ENCODE measurements around the gene OLFML2A. TPM values are rescaled to one million over a fixed set of nuclear protein-coding genes. Genes with fewer than 3 reads are reported as not detected.

The OLFML2A gene
- total RNA-seq, 1 experiment from 2014 or later = 6.7 TPM

DNA sequence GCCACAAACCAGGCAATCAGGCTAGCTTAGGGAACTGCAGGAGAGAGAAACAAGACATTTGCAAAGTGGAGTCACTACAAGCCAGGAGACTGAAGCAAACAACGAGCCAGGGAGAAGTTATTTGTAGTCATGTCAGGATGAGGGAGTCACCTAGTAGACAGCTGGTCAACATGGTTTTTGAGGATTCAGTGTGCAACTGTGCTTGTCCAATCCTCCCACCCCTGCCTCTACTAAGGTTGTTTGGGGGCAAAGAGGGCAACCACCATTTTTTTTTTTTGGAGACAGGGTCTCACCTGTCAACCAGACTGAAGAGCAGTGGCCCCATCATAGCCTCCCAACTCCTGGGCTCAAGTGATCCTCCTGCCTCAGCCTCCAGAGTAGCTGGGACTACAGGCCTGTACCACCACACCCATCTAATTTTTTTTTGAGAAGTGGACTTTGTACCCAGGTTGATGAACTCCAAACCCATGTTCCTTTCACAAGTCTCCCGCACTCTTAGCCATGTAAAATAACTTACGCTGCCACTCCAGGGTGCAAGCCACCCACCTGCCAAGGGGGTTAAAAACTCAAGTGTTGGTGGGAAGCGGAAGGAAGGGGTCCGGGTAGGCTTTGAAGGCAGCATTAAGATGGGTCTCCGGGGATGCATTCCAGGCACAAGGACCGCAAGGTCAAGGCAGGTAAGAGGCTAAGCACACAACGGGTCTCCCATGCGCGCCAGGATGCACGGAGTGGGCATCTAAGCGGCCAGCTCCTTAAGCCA is 83.8 kb downstream of the OLFML2A start:
- TF ChIP-seq, protein P1, sequence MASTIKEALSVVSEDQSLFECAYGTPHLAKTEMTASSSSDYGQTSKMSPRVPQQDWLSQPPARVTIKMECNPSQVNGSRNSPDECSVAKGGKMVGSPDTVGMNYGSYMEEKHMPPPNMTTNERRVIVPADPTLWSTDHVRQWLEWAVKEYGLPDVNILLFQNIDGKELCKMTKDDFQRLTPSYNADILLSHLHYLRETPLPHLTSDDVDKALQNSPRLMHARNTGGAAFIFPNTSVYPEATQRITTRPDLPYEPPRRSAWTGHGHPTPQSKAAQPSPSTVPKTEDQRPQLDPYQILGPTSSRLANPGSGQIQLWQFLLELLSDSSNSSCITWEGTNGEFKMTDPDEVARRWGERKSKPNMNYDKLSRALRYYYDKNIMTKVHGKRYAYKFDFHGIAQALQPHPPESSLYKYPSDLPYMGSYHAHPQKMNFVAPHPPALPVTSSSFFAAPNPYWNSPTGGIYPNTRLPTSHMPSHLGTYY (CRISPR knock-in tag; IDR thresholded peaks at IDR 0.05) = no peak
- TF ChIP-seq, protein P2, sequence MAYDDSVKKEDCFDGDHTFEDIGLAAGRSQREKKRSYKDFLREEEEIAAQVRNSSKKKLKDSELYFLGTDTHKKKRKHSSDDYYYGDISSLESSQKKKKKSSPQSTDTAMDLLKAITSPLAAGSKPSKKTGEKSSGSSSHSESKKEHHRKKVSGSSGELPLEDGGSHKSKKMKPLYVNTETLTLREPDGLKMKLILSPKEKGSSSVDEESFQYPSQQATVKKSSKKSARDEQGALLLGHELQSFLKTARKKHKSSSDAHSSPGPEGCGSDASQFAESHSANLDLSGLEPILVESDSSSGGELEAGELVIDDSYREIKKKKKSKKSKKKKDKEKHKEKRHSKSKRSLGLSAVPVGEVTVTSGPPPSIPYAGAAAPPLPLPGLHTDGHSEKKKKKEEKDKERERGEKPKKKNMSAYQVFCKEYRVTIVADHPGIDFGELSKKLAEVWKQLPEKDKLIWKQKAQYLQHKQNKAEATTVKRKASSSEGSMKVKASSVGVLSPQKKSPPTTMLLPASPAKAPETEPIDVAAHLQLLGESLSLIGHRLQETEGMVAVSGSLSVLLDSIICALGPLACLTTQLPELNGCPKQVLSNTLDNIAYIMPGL (CRISPR knock-in tag; IDR thresholded peaks at IDR 0.05) = no peak
- TF ChIP-seq TCF7 (CRISPR knock-in tag; IDR thresholded peaks at IDR 0.05; ENCODE audit: low read depth) (no peak), ETV6 (CRISPR knock-in tag; IDR thresholded peaks at IDR 0.05) (no peak), CBFB (CRISPR knock-in tag; IDR thresholded peaks at IDR 0.05; ENCODE audit: low read depth) (0 out of 2 replicates have a peak, but pooled peaks have one; percentile 5), JUN (CRISPR knock-in tag; IDR thresholded peaks at IDR 0.05) (no peak), PREB (CRISPR knock-in tag; IDR thresholded peaks at IDR 0.05; ENCODE audit: borderline replicate concordance) (no peak), ZBTB21 (CRISPR knock-in tag; IDR thresholded peaks at IDR 0.05; ENCODE audit: borderline replicate concordance) (peak; percentile 33; the same call in 1 of the 2 replicates), ZNF263 (CRISPR knock-in tag; IDR thresholded peaks at IDR 0.05; ENCODE audit: low read depth) (no peak; the same call in 1 of the 2 replicates), GRHL2 (CRISPR knock-in tag; IDR thresholded peaks at IDR 0.05; ENCODE audit: insufficient replicate concordance, severe bottlenecking) (no peak), ZNF138 (CRISPR knock-in tag; conservative IDR thresholded peaks at IDR 0.05) (no peak), SP1 (CRISPR knock-in tag; conservative IDR thresholded peaks at IDR 0.05) (no peak), CREM (CRISPR knock-in tag; IDR thresholded peaks at IDR 0.05) (no peak), ZNF232 (CRISPR knock-in tag; IDR thresholded peaks at IDR 0.05) (no peak)
- TF ChIP-seq, protein P3, sequence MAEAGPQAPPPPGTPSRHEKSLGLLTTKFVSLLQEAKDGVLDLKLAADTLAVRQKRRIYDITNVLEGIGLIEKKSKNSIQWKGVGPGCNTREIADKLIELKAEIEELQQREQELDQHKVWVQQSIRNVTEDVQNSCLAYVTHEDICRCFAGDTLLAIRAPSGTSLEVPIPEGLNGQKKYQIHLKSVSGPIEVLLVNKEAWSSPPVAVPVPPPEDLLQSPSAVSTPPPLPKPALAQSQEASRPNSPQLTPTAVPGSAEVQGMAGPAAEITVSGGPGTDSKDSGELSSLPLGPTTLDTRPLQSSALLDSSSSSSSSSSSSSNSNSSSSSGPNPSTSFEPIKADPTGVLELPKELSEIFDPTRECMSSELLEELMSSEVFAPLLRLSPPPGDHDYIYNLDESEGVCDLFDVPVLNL (CRISPR knock-in tag; IDR thresholded peaks at IDR 0.05; ENCODE audit: borderline replicate concordance, low read depth) = no peak
- peaks cover 14% of the 10 kb centered on the region for H3K4me1 Mint-ChIP-seq
- H3K27ac Mint-ChIP-seq = peak overlapping the region; percentile 98
- H3K4me3 Mint-ChIP-seq = peak overlapping the region; percentile 91
- H3K9me3 Mint-ChIP-seq = no peaks in the 10 kb centered on the region
- ChIA-PET POLR2A (interaction anchor here (0.6 to 1.8 kb wide), 5 partner anchors 8 to 89 kb away, joined by 3 to 9 read pairs (median 3); partner anchors contain the start of genes NR6A1 and WDR38), CTCF (interaction anchor here (0.9 to 3.8 kb wide), 7 partner anchors 8 to 371 kb away, joined by 3 to 30 read pairs (median 17); partner anchors contain the start of genes NR6A1, OLFML2A and WDR38)
- ATAC-seq (no peak), DNase-seq (ENCODE audit: low spot score) (no peak)
- no peaks in the 10 kb centered on the region for H3K27me3 Mint-ChIP-seq (ENCODE audit: low read depth)
- H3K36me3 Mint-ChIP-seq = peaks cover 44% of the 10 kb centered on the region

DNA sequence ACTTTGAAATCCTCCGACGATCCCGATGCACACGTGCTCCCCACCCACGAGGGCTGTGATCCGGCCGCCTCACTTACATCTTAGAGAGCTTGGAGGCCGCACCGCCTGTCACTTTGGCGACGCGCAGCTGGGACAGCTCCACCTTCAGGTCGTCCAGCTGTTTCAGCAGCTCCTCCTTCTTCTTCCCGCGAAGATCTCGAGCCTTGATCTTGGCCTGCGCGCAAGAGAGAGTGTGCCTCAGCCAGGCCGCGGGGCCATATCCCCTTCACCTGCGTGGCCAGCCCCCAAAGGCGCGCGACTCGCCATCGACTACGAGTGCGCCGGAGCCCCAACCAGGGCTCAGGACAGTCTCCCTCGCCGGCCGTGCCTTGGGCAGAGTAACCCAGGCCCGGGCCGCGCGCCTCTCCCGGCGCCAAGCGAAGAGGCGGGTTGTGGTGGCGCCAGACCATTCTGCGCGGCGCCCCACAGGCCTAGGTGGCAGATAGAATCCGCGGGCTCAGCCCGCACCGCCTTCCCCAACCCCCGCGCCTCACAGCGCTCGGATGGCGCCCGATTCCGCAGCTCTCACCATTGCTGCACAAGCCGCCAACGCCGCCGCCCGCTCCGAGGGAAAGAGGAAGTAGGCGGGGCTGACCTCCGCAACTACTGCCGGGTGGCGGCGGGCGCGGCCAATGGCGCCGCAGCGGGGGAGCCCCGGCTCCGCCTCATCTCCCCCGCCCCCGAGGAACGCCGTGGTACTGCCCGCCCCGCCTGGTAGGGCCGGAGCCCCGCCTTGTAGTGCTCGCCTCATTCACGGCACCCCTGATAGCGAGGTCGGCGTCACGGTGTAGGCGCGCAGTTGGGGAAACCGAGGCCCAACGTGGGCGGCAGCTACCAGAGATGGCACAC is 84.7 kb downstream of the OLFML2A start, which contains the start of the genes ARPC5L and RPL35:
ARPC5L (plus strand) TSS at position 789 of the 888 bp plus-strand sequence. CDS start 7,161 bp downstream, outside the sequence.
RPL35 (minus strand) TSS at position 616 of the 888 bp plus-strand sequence; CDS start at position 571, 45 bp downstream.
- Mint-ChIP-seq H3K4me1 (peaks cover 14% of the 10 kb centered on the region), H3K9me3 (no peaks in the 10 kb centered on the region), H3K36me3 (peaks cover 44% of the 10 kb centered on the region), H3K27me3 (ENCODE audit: low read depth) (no peaks in the 10 kb centered on the region), H3K4me3 (peak within 1 kb of the TSS; percentile 91), H3K27ac (peak within 1 kb of the TSS; percentile 96)
- ChIA-PET POLR2A (interaction anchor here (0.5 to 1.8 kb wide), 10 partner anchors 9 to 380 kb away, joined by 3 to 9 read pairs (median 4); partner anchors contain the start of genes HSPA5, NR6A1 and WDR38), CTCF (interaction anchor here (0.7 to 3.8 kb wide), 17 partner anchors 9 to 370 kb away, joined by 3 to 30 read pairs (median 4); partner anchors contain the start of genes NR6A1, OLFML2A, SCAI and WDR38)
- peak; percentile 95 for DNase-seq (ENCODE audit: low spot score)
- ATAC-seq = peak; percentile 89
- TF ChIP-seq GTF2I (CRISPR knock-in tag; conservative IDR thresholded peaks at IDR 0.05) (0 out of 2 replicates have a peak, but pooled peaks have one; percentile 15), RELA (CRISPR knock-in tag; IDR thresholded peaks at IDR 0.05; ENCODE audit: borderline replicate concordance) (peak; percentile 60; the same call in 1 of the 2 replicates), GABPB1 (CRISPR knock-in tag; IDR thresholded peaks at IDR 0.05) (peak; percentile 84), JUN (CRISPR knock-in tag; IDR thresholded peaks at IDR 0.05) (peak; percentile 92), TEAD1 (CRISPR knock-in tag; IDR thresholded peaks at IDR 0.05) (peak; percentile 66; the same call in 1 of the 2 replicates), ZNF416 (CRISPR knock-in tag; IDR thresholded peaks at IDR 0.05) (peak; percentile 78; the same call in 1 of the 2 replicates), RORB (CRISPR knock-in tag; IDR thresholded peaks at IDR 0.05) (no peak), CBFB (CRISPR knock-in tag; IDR thresholded peaks at IDR 0.05; ENCODE audit: low read depth) (0 out of 2 replicates have a peak, but pooled peaks have one; percentile 41), ARID4B (CRISPR knock-in tag; IDR thresholded peaks at IDR 0.05; ENCODE audit: borderline replicate concordance) (peak; percentile 66; the same call in 1 of the 2 replicates)

All from WTC11 (cell line).